H9 (cell line): Measurements from ENCODE around the gene PITPNM2. TPM values are rescaled to one million over a fixed set of nuclear protein-coding genes. Genes with fewer than 3 reads are reported as not detected.
A peak's percentile ranks its signal among the peaks of the same experiment; 100 is the strongest.

Experiments
- DNase-seq: peaks from one replicate; pipeline ENCODE4 v3.0.0-alpha.2; 2017
- H2AFZ ChIP-seq: one replicate; pipeline ENCODE4 v1.6.1; 2013; ENCODE audit warnings: mild to moderate bottlenecking, low read length, control low read depth, moderate library complexity
- H2AK5ac ChIP-seq: 2 replicates; pipeline ENCODE4 v1.6.1; 2013; ENCODE audit warnings: low read length, control low read depth, mixed read lengths; ENCODE audit not compliant: insufficient read length
- H2BK120ac ChIP-seq: one replicate; pipeline ENCODE4 v1.6.1; 2013; ENCODE audit warnings: low read depth, mild to moderate bottlenecking, low read length, control low read depth, inconsistent platforms; ENCODE audit not compliant: poor library complexity, severe bottlenecking
- H2BK12ac ChIP-seq: 2 replicates; pipeline ENCODE4 v1.6.1; 2013; ENCODE audit warnings: low read length, control low read depth, mixed read lengths, low read depth; ENCODE audit not compliant: insufficient read length
- H2BK15ac ChIP-seq: 2 replicates; pipeline ENCODE4 v1.6.1; 2013; ENCODE audit warnings: low read depth, low read length, control low read depth
- H2BK20ac ChIP-seq: one replicate; pipeline ENCODE4 v1.6.1; 2013; ENCODE audit warnings: low read depth, mild to moderate bottlenecking, low read length, control low read depth, inconsistent platforms; ENCODE audit not compliant: poor library complexity, severe bottlenecking
- H2BK5ac ChIP-seq: 2 replicates; pipeline ENCODE4 v1.6.1; 2013; ENCODE audit warnings: low read length, control low read depth, mixed read lengths; ENCODE audit not compliant: insufficient read length
- H3K14ac ChIP-seq: 2 replicates; pipeline ENCODE4 v1.6.1; 2013; ENCODE audit warnings: low read length, control low read depth; ENCODE audit not compliant: insufficient read depth
- H3K18ac ChIP-seq: 2 replicates; pipeline ENCODE4 v1.6.1; 2013; ENCODE audit warnings: low read depth, mild to moderate bottlenecking, mixed read lengths, low read length, control low read depth; ENCODE audit not compliant: insufficient read length
- H3K23ac ChIP-seq: 2 replicates; pipeline ENCODE4 v1.6.1; 2013; ENCODE audit warnings: low read length, control low read depth, mixed read lengths, low read depth; ENCODE audit not compliant: insufficient read length
- H3K23me2 ChIP-seq: 2 replicates; pipeline ENCODE4 v1.6.1; 2013; ENCODE audit warnings: low read depth, mild to moderate bottlenecking, mixed read lengths, low read length, control low read depth; ENCODE audit not compliant: insufficient read length, poor library complexity, severe bottlenecking
- H3K27ac ChIP-seq: 2 replicates; pipeline ENCODE4 v1.5.1; 2013; ENCODE audit warnings: low read length, control low read depth, mixed read lengths, low read depth; ENCODE audit not compliant: insufficient read length
- H3K27me3 ChIP-seq: 2 replicates; pipeline ENCODE4 v1.6.1; 2013; ENCODE audit warnings: low read length, control low read depth, inconsistent platforms; ENCODE audit not compliant: insufficient read depth
- H3K4ac ChIP-seq: 2 replicates; pipeline ENCODE4 v1.6.1; 2013; ENCODE audit warnings: low read depth, mild to moderate bottlenecking, control low read depth, inconsistent platforms, low read length, moderate library complexity
- H3K4me1 ChIP-seq: 2 replicates; pipeline ENCODE4 v1.6.1; 2013; ENCODE audit warnings: low read length, control low read depth, inconsistent platforms; ENCODE audit not compliant: insufficient read depth
- H3K4me2 ChIP-seq: 2 replicates; pipeline ENCODE4 v1.6.1; 2013; ENCODE audit warnings: low read length, control low read depth, mixed read lengths; ENCODE audit not compliant: insufficient read length, insufficient read depth
- H3K56ac ChIP-seq: 2 replicates; pipeline ENCODE4 v1.6.1; 2013; ENCODE audit warnings: low read depth, mild to moderate bottlenecking, mixed read lengths, low read length, control low read depth; ENCODE audit not compliant: insufficient read length
- H3K79me1 ChIP-seq: 2 replicates; pipeline ENCODE4 v1.6.1; 2013; ENCODE audit warnings: low read depth, mild to moderate bottlenecking, moderate library complexity, low read length, control low read depth, inconsistent platforms; ENCODE audit not compliant: insufficient read depth, poor library complexity, severe bottlenecking
- H3K79me2 ChIP-seq: 2 replicates; pipeline ENCODE4 v1.6.1; 2013; ENCODE audit warnings: low read length, control low read depth, inconsistent platforms; ENCODE audit not compliant: insufficient read depth
- H3K9ac ChIP-seq: 2 replicates; pipeline ENCODE4 v1.6.1; 2013; ENCODE audit warnings: low read length, control low read depth, mixed read lengths; ENCODE audit not compliant: insufficient read length; ENCODE audit errors: extremely low read depth
- H3K9me3 ChIP-seq: one replicate; pipeline ENCODE4 v1.6.1; 2013; ENCODE audit warnings: low read depth, low read length, inconsistent platforms; ENCODE audit not compliant: control insufficient read depth
- H3T11ph ChIP-seq: one replicate; pipeline ENCODE4 v1.6.1; 2013; ENCODE audit warnings: mild to moderate bottlenecking, low read length, control low read depth, inconsistent platforms
- H4K20me1 ChIP-seq: one replicate; pipeline ENCODE4 v1.6.1; 2013; ENCODE audit not compliant: control insufficient read depth, insufficient read length, insufficient read depth
- H4K5ac ChIP-seq: 2 replicates; pipeline ENCODE4 v1.6.1; 2013; ENCODE audit warnings: low read depth, mild to moderate bottlenecking, mixed read lengths, low read length, control low read depth; ENCODE audit not compliant: insufficient read length
- H4K8ac ChIP-seq: replicated peaks from 2 replicates; pipeline ENCODE4 v1.6.1; 2013; ENCODE audit warnings: low read length, control low read depth, mixed read lengths, low read depth; ENCODE audit not compliant: insufficient read length
- H4K91ac ChIP-seq: 2 replicates; pipeline ENCODE4 v1.6.1; 2013; ENCODE audit warnings: low read depth, mild to moderate bottlenecking, moderate library complexity, mixed read lengths, low read length, control low read depth; ENCODE audit not compliant: insufficient read length
- H3K27ac Mint-ChIP-seq, 3 experiments: 2 replicates in 2 of 3; 3 replicates in 1 of 3; pipeline ENCODE4 v1.8.0; 2020 to 2021; ENCODE audit warnings: mixed read lengths in 3 of 3, mild to moderate bottlenecking in 1 of 3, moderate library complexity in 1 of 3
- H3K27me3 Mint-ChIP-seq: 2 replicates; pipeline ENCODE4 v1.8.0; 2021; ENCODE audit warnings: low read depth, mild to moderate bottlenecking, moderate library complexity, mixed read lengths
- H3K36me3 Mint-ChIP-seq, 3 experiments: 2 replicates in 2 of 3; 3 replicates in 1 of 3; pipeline ENCODE4 v1.8.0; 2020 to 2021; ENCODE audit warnings: low read depth in 3 of 3, mixed read lengths in 3 of 3; ENCODE audit not compliant: insufficient read depth in 1 of 3
- H3K4me1 Mint-ChIP-seq, 2 experiments: 2 replicates each; pipeline ENCODE4 v1.8.0; 2020; ENCODE audit warnings: mixed read lengths in 2 of 2
- H3K4me3 Mint-ChIP-seq, 2 experiments: 2 replicates in 1 of 2; 3 replicates in 1 of 2; pipeline ENCODE4 v1.8.0; 2020 to 2021; ENCODE audit warnings: mild to moderate bottlenecking in 2 of 2, mixed read lengths in 2 of 2, moderate library complexity in 1 of 2
- H3K9me3 Mint-ChIP-seq, 2 experiments: 2 replicates in 1 of 2; 3 replicates in 1 of 2; pipeline ENCODE4 v1.8.0; 2020; ENCODE audit warnings: mild to moderate bottlenecking in 2 of 2, mixed read lengths in 2 of 2, moderate library complexity in 1 of 2
- CTCF ChIP-seq: fragments of 200-600 bp; sonication (generic); conservative IDR thresholded peaks from 3 replicates; pipeline ENCODE4 v1.8.0; 2021; ENCODE audit warnings: antibody characterized with exemption, mild to moderate bottlenecking
- WGBS: extraction: QIAGEN DNeasy Blood & Tissue Kit; methylation state at CpG from one replicate; pipeline ENCODE4 v1.1.7; 2013; ENCODE audit warnings: missing lambda C conversion rate, low lambda C conversion rate, mixed read lengths; ENCODE audit not compliant: insufficient read length; ENCODE audit errors: extremely low coverage; 5-methylcytosine and 5-hydroxymethylcytosine counted together
- total RNA-seq: library from RNA; stranded (reverse); gene quantifications from 2 replicates; pipeline ENCODE4 v1.2.1, GENCODE V29; 2021

Gene PITPNM2
- total RNA-seq, 1 experiment from 2014 or later, result 1.2 TPM

DNA sequence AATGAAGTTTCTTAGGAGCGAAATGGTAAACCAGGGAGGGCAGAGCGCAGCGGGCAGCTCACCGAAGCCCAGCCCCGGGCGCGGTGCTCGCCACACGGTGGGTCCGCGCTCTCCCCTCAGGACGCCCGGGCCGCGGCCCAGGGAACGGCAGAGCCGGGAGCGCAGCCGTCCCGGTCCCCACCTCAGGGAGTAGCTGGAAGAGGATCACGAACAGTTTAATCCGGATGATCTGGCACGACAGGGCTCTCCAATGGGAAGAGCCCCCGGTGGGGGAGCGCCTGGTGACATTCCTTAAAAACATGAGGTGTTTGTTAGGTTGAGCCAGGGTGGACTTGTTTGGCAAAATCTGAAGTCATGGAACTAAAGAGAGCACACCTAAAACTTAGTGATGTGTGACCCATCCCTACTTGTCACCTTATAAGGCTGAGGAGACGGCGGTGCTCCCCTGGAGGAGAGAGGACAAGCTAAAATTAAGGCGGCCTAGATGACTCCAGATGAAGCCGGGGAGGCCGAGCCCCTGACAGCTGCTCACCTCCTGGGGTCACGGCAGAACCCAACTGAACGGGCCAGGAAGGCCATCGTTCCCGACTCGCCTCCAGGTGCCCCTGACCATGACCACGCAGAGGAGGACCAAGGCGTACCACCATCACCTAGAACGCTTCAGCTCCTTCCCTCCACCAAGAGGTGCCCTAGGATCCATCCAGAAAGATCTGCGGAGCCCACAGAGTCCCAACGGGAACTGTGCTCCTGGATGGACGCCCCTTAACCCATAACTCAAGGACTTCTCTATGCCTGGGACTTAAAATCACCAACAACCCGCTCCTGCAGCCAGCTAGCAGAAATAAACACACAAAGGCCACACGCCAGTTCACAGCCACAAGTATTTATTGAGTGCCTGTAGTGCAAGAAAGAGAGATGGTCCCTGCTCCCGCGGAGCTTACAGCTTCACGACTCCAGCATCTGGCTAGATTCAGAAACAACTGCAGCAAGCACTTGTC is 866 bp upstream of the PITPNM2 start:
- Histone ChIP-seq H2BK120ac (no peak overlapping the region), H2AFZ (no peak overlapping the region)

More for the DNA sequence above, 866 bp upstream of the PITPNM2 start:
- TF ChIP-seq CTCF, result no peak
- Histone ChIP-seq H2BK12ac (no peak overlapping the region), H2BK5ac (no peak overlapping the region), H2BK15ac (no peak overlapping the region), H3K27me3 (peaks cover 17% of the 10 kb centered on the region; the same call in 1 of the 2 replicates), H4K20me1 (no peaks in the 10 kb centered on the region), H3K4me1 (peaks cover 2% of the 10 kb centered on the region; the same call in 1 of the 2 replicates), H3K56ac (no peak overlapping the region), H3K79me1 (no peaks in the 10 kb centered on the region), H4K5ac (no peak overlapping the region), H4K8ac (no peak overlapping the region), H3K4ac (no peak overlapping the region), H4K91ac (no peak overlapping the region), H3K18ac (peak overlapping the region; percentile 42), H3K9ac (no peak overlapping the region), H3K4me2 (peak overlapping the region; percentile 49), H3K23me2 (peaks cover 10% of the 10 kb centered on the region), H3K23ac (no peak overlapping the region), H2BK20ac (no peak overlapping the region), H3T11ph (no peak overlapping the region), H2AK5ac (no peak overlapping the region), H3K14ac (no peak overlapping the region), H3K9me3 (no peaks in the 10 kb centered on the region), H3K79me2 (no peaks in the 10 kb centered on the region), H3K27ac (no peak overlapping the region)
- Mint-ChIP-seq H3K4me3 (peak overlapping the region; percentile 62 to 80), H3K36me3 (peaks cover 0 to 4% (median 2%) of the 10 kb centered on the region in 3 experiments; a peak in 2 of 7 replicates), H3K9me3 (no peaks in the 10 kb centered on the region), H3K4me1 (peaks cover 47 to 49% of the 10 kb centered on the region in 2 experiments), H3K27ac (no peak overlapping the region), H3K27me3 (peaks cover 49% of the 10 kb centered on the region)
- WGBS, result no CpG with 5 or more reads among the region's 46 CpGs
- DNase-seq, result peak; percentile 53
